H1 (cell line): ENCODE data around the gene HSPB1. TPM values are rescaled to one million over a fixed set of nuclear protein-coding genes. Genes with fewer than 3 reads are reported as not detected.

Experiments used
- CTCF ChIA-PET: fragments of 300-600 bp; sonication (Branson Sonifier 250); formaldehyde crosslinking; loops from one replicate; lab custom pipeline; 2021; ENCODE audit not compliant: partially characterized antibody; lab: Charles Lee
- POLR2A ChIA-PET: fragments of 300-600 bp; sonication (Branson Sonifier 250); formaldehyde crosslinking; loops from one replicate; lab custom pipeline; 2021; ENCODE audit warnings: inconsistent platforms; ENCODE audit not compliant: partially characterized antibody; lab: Charles Lee
- DNase-seq, 2 experiments: peaks; one replicate each; pipeline versions ENCODE4 v3.0.0 to v3.0.0-alpha.2; 2010 to 2022; ENCODE audit warnings: low spot score in 2 of 2, low read depth in 1 of 2, mixed read lengths in 1 of 2
- FAIRE-seq: peaks from 2 replicates; lab custom pipeline; 2011; peaks lifted over from hg19 to GRCh38; lab: Jason Lieb, UNC
- H2AFZ ChIP-seq: 2 replicates; pipeline ENCODE4 v1.8.1; 2012; ENCODE audit warnings: low read length, inconsistent platforms
- H2AK5ac ChIP-seq: 2 replicates; pipeline ENCODE4 v1.6.1; 2013; ENCODE audit warnings: low read depth, low read length
- H2BK120ac ChIP-seq: replicated peaks from 2 replicates; pipeline ENCODE3; 2013; ENCODE audit warnings: low read depth, low read length, inconsistent platforms
- H2BK12ac ChIP-seq: 2 replicates; pipeline ENCODE4 v1.6.1; 2013; ENCODE audit warnings: low read depth, low read length
- H2BK15ac ChIP-seq: 2 replicates; pipeline ENCODE4 v1.6.1; 2013; ENCODE audit warnings: low read length
- H2BK20ac ChIP-seq: 2 replicates; pipeline ENCODE4 v1.6.1; 2013; ENCODE audit warnings: low read length
- H2BK5ac ChIP-seq: 2 replicates; pipeline ENCODE4 v1.6.1; 2013; ENCODE audit warnings: low read depth, low read length
- H3K14ac ChIP-seq: 2 replicates; pipeline ENCODE4 v1.6.1; 2013; ENCODE audit warnings: inconsistent platforms; ENCODE audit not compliant: insufficient read length
- H3K18ac ChIP-seq: 2 replicates; pipeline ENCODE4 v1.6.1; 2013; ENCODE audit warnings: low read length; ENCODE audit errors: extremely low read depth
- H3K23ac ChIP-seq: 2 replicates; pipeline ENCODE4 v1.6.1; 2013; ENCODE audit warnings: inconsistent platforms; ENCODE audit not compliant: insufficient read length
- H3K23me2 ChIP-seq: 2 replicates; pipeline ENCODE4 v1.6.1; 2013; ENCODE audit warnings: low read depth, low read length
- H3K27ac ChIP-seq: 2 replicates; pipeline ENCODE4 v1.6.1; 2011; ENCODE audit warnings: low read depth, low read length, inconsistent platforms
- H3K27me3 ChIP-seq, 4 experiments: replicated peaks in 1 of 4; 1 replicate in 1 of 4; 2 replicates in 3 of 4; pipeline versions ENCODE4 v1.6.1 to v1.8.1; 2011 to 2013; ENCODE audit warnings: low read length in 3 of 4, mild to moderate bottlenecking in 3 of 4, inconsistent platforms in 2 of 4, mixed read lengths in 2 of 4, moderate library complexity in 1 of 4; ENCODE audit not compliant: control insufficient read depth in 3 of 4, insufficient read depth in 3 of 4; ENCODE audit errors: extremely low read depth in 1 of 4
- H3K36me3 ChIP-seq, 4 experiments: 2 replicates each; pipeline versions ENCODE4 v1.6.1 to v1.8.1; 2011 to 2013; ENCODE audit warnings: mild to moderate bottlenecking in 4 of 4, low read length in 3 of 4, moderate library complexity in 2 of 4, control low read depth in 1 of 4, inconsistent platforms in 1 of 4; ENCODE audit not compliant: insufficient read depth in 4 of 4, control insufficient read depth in 2 of 4
- H3K4ac ChIP-seq: replicated peaks from 2 replicates; pipeline ENCODE3; 2013; ENCODE audit warnings: low read length, low read depth, mixed read lengths, inconsistent platforms; ENCODE audit not compliant: insufficient read length
- H3K4me1 ChIP-seq, 4 experiments: replicated peaks in 1 of 4; 1 replicate in 1 of 4; 2 replicates in 3 of 4; pipeline versions ENCODE4 v1.6.1 to v1.8.1; 2011 to 2013; ENCODE audit warnings: low read length in 3 of 4, inconsistent platforms in 2 of 4, mixed read lengths in 1 of 4; ENCODE audit not compliant: insufficient read depth in 4 of 4, control insufficient read depth in 3 of 4
- H3K4me2 ChIP-seq, 2 experiments: 2 replicates each; pipeline versions ENCODE4 v1.6.1 to v1.8.1; 2011 to 2013; ENCODE audit warnings: low read depth in 2 of 2, low read length in 2 of 2, control low read depth in 1 of 2, inconsistent platforms in 1 of 2, mild to moderate bottlenecking in 1 of 2; ENCODE audit not compliant: insufficient read depth in 1 of 2
- H3K4me3 ChIP-seq, 4 experiments: fragments of 200-600, 300-600 bp in 1 of 4; sonication (generic), shearing (Covaris generic), sonication (Bioruptor Twin) in 1 of 4; 2 replicates each; pipeline versions ENCODE4 v1.5.1 to v1.8.1; 2011 to 2016; ENCODE audit warnings: low read length in 4 of 4, low read depth in 3 of 4, control low read depth in 2 of 4, inconsistent platforms in 2 of 4, mild to moderate bottlenecking in 2 of 4, mixed read lengths in 1 of 4, moderate library complexity in 1 of 4; ENCODE audit not compliant: insufficient read depth in 2 of 4; ENCODE audit errors: extremely low read depth in 1 of 4
- H3K56ac ChIP-seq: replicated peaks from 2 replicates; pipeline ENCODE3; 2013; ENCODE audit warnings: low read depth, mild to moderate bottlenecking, mixed read lengths, low read length, inconsistent platforms; ENCODE audit not compliant: insufficient read length
- H3K79me1 ChIP-seq: 2 replicates; pipeline ENCODE4 v1.6.1; 2013; ENCODE audit warnings: low read depth, low read length, control low read depth
- H3K79me2 ChIP-seq, 2 experiments: 2 replicates each; pipeline versions ENCODE4 v1.6.1 to v1.8.1; 2012 to 2013; ENCODE audit warnings: low read length in 2 of 2, mild to moderate bottlenecking in 2 of 2, inconsistent platforms in 1 of 2; ENCODE audit not compliant: insufficient read depth in 2 of 2, control insufficient read depth in 1 of 2
- H3K9ac ChIP-seq, 4 experiments: replicated peaks in 1 of 4; 1 replicate in 1 of 4; 2 replicates in 3 of 4; pipeline versions ENCODE4 v1.6.1 to v1.8.1; 2011 to 2013; ENCODE audit warnings: low read depth in 3 of 4, low read length in 3 of 4, control low read depth in 2 of 4, mild to moderate bottlenecking in 2 of 4, moderate library complexity in 2 of 4, inconsistent platforms in 1 of 4; ENCODE audit errors: extremely low read depth in 1 of 4
- H3K9me3 ChIP-seq, 2 experiments: 2 replicates each; pipeline versions ENCODE4 v1.6.1 to v1.8.1; 2012 to 2013; ENCODE audit warnings: mild to moderate bottlenecking in 2 of 2, moderate library complexity in 2 of 2, control low read depth in 1 of 2, inconsistent platforms in 1 of 2, low read depth in 1 of 2, low read length in 1 of 2, mixed read lengths in 1 of 2; ENCODE audit not compliant: insufficient read depth in 2 of 2
- H4K20me1 ChIP-seq, 2 experiments: replicated peaks in 1 of 2; 2 replicates each; pipeline versions ENCODE3 to v1.8.1; 2011 to 2013; ENCODE audit warnings: inconsistent platforms in 2 of 2, low read length in 2 of 2, mild to moderate bottlenecking in 1 of 2; ENCODE audit not compliant: insufficient read depth in 2 of 2, control insufficient read depth in 1 of 2
- H4K5ac ChIP-seq: 2 replicates; pipeline ENCODE4 v1.6.1; 2013; ENCODE audit warnings: low read length, low read depth, mixed read lengths, inconsistent platforms; ENCODE audit not compliant: insufficient read length
- H4K8ac ChIP-seq: 2 replicates; pipeline ENCODE4 v1.8.0; 2013; ENCODE audit warnings: mild to moderate bottlenecking, moderate library complexity, low read length, inconsistent platforms; ENCODE audit not compliant: insufficient read depth; ENCODE audit errors: extremely low read depth
- H4K91ac ChIP-seq: replicated peaks from 2 replicates; pipeline ENCODE3; 2013; ENCODE audit warnings: low read length, mixed read lengths, inconsistent platforms; ENCODE audit not compliant: insufficient read length
- ASH2L ChIP-seq: fragments of 200-600, 300-600 bp; sonication (generic); IDR thresholded peaks from one replicate; pipeline ENCODE4 v1.7.1; 2017; ENCODE audit warnings: low read length
- ATF2 ChIP-seq: IDR thresholded peaks from 2 replicates; pipeline ENCODE4 v1.6.1; 2012; ENCODE audit warnings: low read length, inconsistent platforms
- ATF3 ChIP-seq: IDR thresholded peaks from 2 replicates; pipeline ENCODE4 v1.6.1; 2011; ENCODE audit warnings: low read depth, mild to moderate bottlenecking, low read length; ENCODE audit not compliant: insufficient read depth
- MAX ChIP-seq: IDR thresholded peaks from 2 replicates; pipeline ENCODE4 v1.6.1; 2012; ENCODE audit warnings: inconsistent platforms
- RAD21 ChIP-seq, 2 experiments: IDR thresholded peaks in 1 of 2; conservative IDR thresholded peaks in 1 of 2; 2 replicates each; pipeline ENCODE4 v1.6.1; 2011; ENCODE audit warnings: low read depth in 2 of 2, low read length in 2 of 2, improper control_type of control experiment in 1 of 2, inconsistent platforms in 1 of 2, mild to moderate bottlenecking in 1 of 2, moderate library complexity in 1 of 2
- RBBP5 ChIP-seq: IDR thresholded peaks from 2 replicates; pipeline ENCODE4 v1.7.1; 2012; ENCODE audit warnings: low read depth, mild to moderate bottlenecking, inconsistent platforms, low read length, moderate library complexity, borderline replicate concordance
- WGBS, 2 experiments: shearing (Covaris generic) in 1 of 2; methylation state at CpG; one replicate each; pipeline versions ENCODE4 v1.1.6 to v1.1.7; 2013 to 2015; ENCODE audit warnings: low lambda C conversion rate in 2 of 2, mixed read lengths in 2 of 2, inconsistent platforms in 1 of 2, low coverage in 1 of 2, missing lambda C conversion rate in 1 of 2; ENCODE audit not compliant: insufficient replicate concordance in 2 of 2, insufficient coverage in 1 of 2, insufficient read length in 1 of 2; ENCODE audit errors: extremely low coverage in 1 of 2, missing lambda C conversion rate in 1 of 2; 5-methylcytosine and 5-hydroxymethylcytosine counted together
- polyA plus RNA-seq, 7 experiments: library from polyadenylated mRNA; depleted of rRNA in 3 of 7; stranded (reverse) in 5 of 7; unstranded in 2 of 7; fragments of >200 nt in 5 of 7; fragments of 200-250 nt in 2 of 7; gene quantifications; 1 replicate in 5 of 7; 2 replicates in 1 of 7; 4 replicates in 1 of 7; pipeline versions ENCODE4 v1.2.1 to v1.2.3, GENCODE V29; 2011 to 2013; ENCODE audit warnings: missing spikeins in 2 of 7, mixed read lengths in 2 of 7
- total RNA-seq: library from RNA; stranded (reverse); fragmentation: NEBNext Ultra II Directional; extraction: Animal tissue kit (Norgen Biotek cat#: 25700); gene quantifications from 2 replicates; pipeline ENCODE4 v1.2.1, GENCODE V29; 2021

The HSPB1 gene
- total and polyA plus RNA-seq, 2 of the 8 experiments (the other 6 are each of a cell fraction or from before 2014, with no cell fraction given): 165 to 254 TPM

- Histone ChIP-seq H3K27me3 (no peaks in the 10 kb centered on the region), H3K4me2 (peak overlapping the region in 1 of 2 experiments; percentile 27; a peak in 2 of 4 replicates), H3K79me1 (no peaks in the 10 kb centered on the region), H3K27ac (peak overlapping the region; percentile 53; the same call in 1 of the 2 replicates), H2BK20ac (peak overlapping the region; percentile 97; the same call in 1 of the 2 replicates), H2BK12ac (peak overlapping the region; percentile 95), H3K36me3 (no peaks in the 10 kb centered on the region), H3K56ac (no peak overlapping the region), H4K8ac (peak overlapping the region; percentile 54; the same call in 1 of the 2 replicates), H3K79me2 (no peaks in the 10 kb centered on the region), H2AFZ (no peak overlapping the region), H3K23me2 (no peaks in the 10 kb centered on the region; the same call in 1 of the 2 replicates), H3K9ac (peak overlapping the region in 2 of 4 experiments; percentile 13 to 19; a peak in 3 of 7 replicates), H3K4me3 (peak overlapping the region in 1 of 4 experiments; percentile 23; a peak in 1 of 8 replicates), H4K5ac (peak overlapping the region; percentile 32), H2BK120ac (peak overlapping the region; percentile 10), H3K14ac (no peak overlapping the region), H3K18ac (peak overlapping the region; percentile 73), H2BK5ac (peak overlapping the region; percentile 75; the same call in 1 of the 2 replicates), H2AK5ac (no peak overlapping the region; the same call in 1 of the 2 replicates), H3K4ac (peak overlapping the region; percentile 7), H3K23ac (no peak overlapping the region), H2BK15ac (no peak overlapping the region), H3K4me1 (peaks cover 0 to 22% (median 11%) of the 10 kb centered on the region in 4 experiments; a peak in 6 of 7 replicates), H4K91ac (peak overlapping the region; percentile 92), H4K20me1 (no peaks in the 10 kb centered on the region), H3K9me3 (no peaks in the 10 kb centered on the region)
- DNase-seq: peak; percentile 91 to 99
- FAIRE-seq: peak; percentile 65
- POLR2A ChIA-PET: interaction anchor here (0.9 to 2.7 kb wide), 10 partner anchors 8 to 27 kb away, joined by 3 to 22 read pairs (median 6); no protein-coding TSS in a partner anchor
- CTCF ChIA-PET: interaction anchor here (0.6 to 19.4 kb wide), 29 partner anchors 9 to 225 kb away, joined by 3 to 426 read pairs (median 4); partner anchors contain the start of genes HSPB1 and SRRM3
- 31% methylated on average over 30 of the region's 30 CpGs; no CpG with 5 or more reads in 1 of the 2 experiments for WGBS, 2 experiments
- TF ChIP-seq ASH2L (peak; percentile 90), RAD21 (IDR thresholded peaks at IDR 0.05 in 1 of 2, conservative IDR thresholded peaks at IDR 0.05 in 1 of 2; ENCODE audit: low read depth in 2 of 2, low read length in 2 of 2) (peak; percentile 89 to 92), ATF3 (peak; percentile 60; the same call in 1 of the 2 replicates), MAX (peak; percentile 63), RBBP5 (peak; percentile 66), ATF2 (no peak)
These were observed 10.9 kb upstream of the HSPB1 start for GRCh38 chr7:76291351-76292212.
